Renal cortical epithelial cell (primary cell): ENCODE measurements around the gene ATXN3. TPM values are rescaled to one million over a fixed set of nuclear protein-coding genes. Genes with fewer than 3 reads are reported as not detected.

Experiments used
- DNase-seq: peaks from one replicate; pipeline ENCODE4 v3.0.0-alpha.2; 2011; ENCODE audit warnings: low read depth
- total RNA-seq: library from RNA; depleted of rRNA; stranded (reverse); fragments of >200 nt; gene quantifications from 2 replicates; pipeline ENCODE4 v1.2.3, GENCODE V29; 2014

ATXN3 gene
- 55.6 and 81.6 TPM in 2 replicates for total RNA-seq

DNA sequence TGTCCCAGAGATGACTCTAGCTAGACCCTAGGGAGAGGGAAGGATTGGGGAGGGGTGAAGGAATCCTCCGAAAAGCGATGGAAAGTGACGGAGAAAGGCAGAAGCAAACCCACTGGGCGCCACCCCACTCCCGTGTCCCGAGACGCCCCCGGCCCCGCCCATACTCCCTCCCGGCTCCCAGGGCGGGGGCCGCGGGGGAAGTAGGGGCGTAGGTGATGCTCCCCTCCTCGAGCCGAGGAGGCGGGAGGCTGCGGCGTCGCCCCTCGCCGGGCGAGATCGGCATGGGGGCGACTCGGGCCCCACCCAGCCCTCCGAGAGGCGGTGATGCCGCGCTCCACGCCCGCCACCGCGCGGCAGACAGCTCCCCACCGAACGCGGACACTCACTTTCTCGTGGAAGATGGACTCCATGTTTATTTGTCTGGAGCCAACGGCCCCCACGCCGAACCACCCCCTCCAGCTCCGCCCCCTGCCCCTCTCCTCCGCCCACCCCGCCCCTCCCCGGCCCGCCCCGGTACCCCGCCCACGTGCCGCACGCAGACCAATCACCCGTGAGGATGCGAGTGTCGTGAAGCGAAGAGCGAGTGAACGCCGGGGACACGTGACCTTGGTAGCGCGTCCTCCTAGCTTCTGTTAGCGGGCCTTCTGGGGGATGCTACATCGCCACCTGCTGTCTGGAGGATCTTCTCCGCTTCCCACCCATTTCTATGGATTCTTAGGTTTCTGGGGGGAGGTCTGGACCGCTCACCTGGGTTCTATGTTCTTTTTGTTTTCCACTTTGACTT is at the start of gene ATXN3:
Gene ATXN3, minus strand, starts transcription at position 440 of the 784 bp plus-strand sequence. Its CDS starts 30 bp downstream, at position 410.
- peak; percentile 96 for DNase-seq

DNA sequence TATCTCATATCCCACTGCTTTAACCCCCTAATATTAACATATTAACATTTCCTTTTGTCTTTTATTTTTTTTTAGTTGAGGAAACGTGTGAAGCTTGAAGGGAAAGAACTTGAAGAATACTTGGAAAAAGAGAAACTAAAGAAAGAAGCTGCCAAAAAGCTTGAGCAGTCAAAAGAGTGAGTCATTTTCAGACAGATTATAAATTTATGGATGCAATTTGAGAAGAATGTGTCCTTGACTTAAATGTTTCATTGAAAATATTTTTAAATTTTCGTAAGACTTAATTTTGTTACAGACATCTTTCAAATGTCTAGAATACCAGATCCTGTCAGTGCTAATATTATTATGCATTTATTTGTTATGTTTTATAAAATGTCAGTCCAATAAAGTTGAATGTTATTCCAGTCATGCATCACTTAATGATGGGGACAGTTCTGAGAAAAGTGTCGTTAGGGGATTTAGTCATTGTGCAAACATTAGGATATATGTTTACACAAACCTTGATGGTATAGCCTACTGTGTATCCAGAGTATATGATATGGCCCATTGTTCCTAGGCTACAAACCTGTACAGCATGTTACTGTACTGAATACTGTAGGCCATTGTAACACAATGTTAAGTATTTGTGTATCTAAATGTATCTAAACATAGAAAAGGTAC is 48.0 kb upstream of the ATXN3 start:
- DNase-seq, result no peak

DNA sequence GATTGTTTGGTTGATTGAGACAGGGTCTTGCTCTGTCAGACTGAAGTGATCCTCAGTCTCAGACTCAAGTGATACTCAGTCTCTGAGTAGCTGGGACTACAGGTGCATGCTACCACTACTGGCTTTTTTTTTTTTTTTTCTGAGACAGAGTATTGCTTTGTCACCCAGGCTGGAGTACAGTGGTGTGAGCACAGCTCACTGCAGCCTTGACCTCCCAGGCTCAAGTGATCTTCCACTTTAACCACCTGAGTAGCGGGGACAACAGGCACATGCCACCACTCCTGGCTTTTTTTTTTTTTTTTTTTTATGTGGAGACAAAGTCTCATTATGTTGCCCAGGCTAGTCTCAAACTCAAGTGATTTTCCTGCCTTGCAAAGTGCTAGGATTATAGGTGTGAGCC is 47.2 kb upstream of the ATXN3 start:
- no peak for DNase-seq

GRCh38 chr14:92144708-92145107 is 38.3 kb upstream of the ATXN3 start:
- DNase-seq, result no peak

- DNase-seq, result peak; percentile 35
Observed at GRCh38 chr14:92143962-92144361, 37.6 kb upstream of the ATXN3 start.

DNA sequence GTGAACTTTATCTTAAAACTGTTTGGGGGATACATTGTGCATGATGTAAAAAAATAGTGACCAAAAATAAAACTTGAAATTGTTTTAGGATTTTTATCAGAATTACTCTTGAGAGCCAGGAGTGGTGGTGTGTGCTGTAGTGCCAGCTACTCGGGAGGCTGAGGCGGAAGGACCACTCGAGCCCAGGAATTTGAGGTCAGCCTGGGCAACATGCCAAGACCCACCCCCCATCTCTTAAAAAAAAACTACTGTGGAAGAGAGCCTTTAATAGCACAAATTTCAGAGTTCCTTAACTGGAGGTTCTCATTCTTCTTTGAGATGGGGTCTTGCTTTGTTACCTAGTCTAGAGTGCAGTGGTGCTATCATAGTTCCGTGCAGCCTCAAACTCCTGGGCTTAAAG is 36.9 kb upstream of the ATXN3 start:
- no peak for DNase-seq

GRCh38 chr14:92135269-92135668 is 28.9 kb upstream of the ATXN3 start:
- DNase-seq, result peak; percentile 45

DNA sequence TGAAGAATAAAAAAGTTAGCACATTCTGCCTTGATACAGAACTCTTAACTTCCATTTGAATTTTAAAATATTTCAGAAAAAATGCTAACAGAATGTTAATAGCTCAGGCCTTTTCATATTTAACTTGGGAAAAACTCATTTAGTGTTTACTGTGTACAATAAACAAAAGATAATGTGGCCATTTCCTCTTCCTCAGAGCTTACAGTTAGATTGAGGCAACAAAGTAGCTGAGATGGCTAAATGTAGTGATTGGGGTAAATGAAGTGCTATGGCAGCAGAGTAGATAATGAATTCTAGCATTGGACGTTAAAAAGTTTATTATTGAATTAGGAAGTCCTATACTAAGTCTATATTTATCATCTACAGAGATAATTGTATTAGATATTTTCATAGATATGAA is 28.1 kb upstream of the ATXN3 start:
- DNase-seq, result no peak

- no peak for DNase-seq
Observed at GRCh38 chr14:92122761-92123160, 16.4 kb upstream of the ATXN3 start.

GRCh38 chr14:92122351-92122677 is 15.9 kb upstream of the ATXN3 start:
- DNase-seq, result peak; percentile 14

GRCh38 chr14:92121670-92122350 is 15.4 kb upstream of the ATXN3 start, which contains the start of the genes CPSF2 and NDUFB1:
CPSF2 (plus strand) TSS chr14:92121969; CDS start chr14:92130985, 9,016 bp downstream.
NDUFB1 (minus strand) TSS chr14:92121706; CDS start chr14:92117637, 4,069 bp downstream.
- peak; percentile 40 for DNase-seq

DNA sequence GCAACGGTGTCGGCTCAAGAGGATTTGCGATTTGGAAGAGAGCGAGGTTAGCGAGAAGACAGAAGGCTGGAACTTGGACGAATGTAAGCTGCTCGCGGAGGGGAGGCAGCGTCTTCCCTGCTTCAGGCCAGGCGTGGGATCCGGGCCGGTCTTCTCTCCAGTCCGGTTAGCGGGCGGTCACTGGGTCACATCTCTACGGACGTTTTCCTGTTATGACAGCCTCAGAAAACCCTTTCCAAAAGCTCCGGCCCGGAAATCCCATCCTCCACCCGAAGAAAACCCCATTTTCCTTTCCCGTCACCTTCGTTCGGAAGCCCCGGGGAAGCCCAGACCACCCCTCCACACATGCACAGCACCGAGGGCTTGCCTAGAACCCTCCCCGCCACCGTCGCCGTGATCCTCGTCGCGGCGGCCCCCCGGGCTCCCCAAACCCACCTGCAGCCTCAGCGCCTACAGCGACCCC is 14.9 kb upstream of the ATXN3 start:
- DNase-seq, result peak; percentile 27

DNA sequence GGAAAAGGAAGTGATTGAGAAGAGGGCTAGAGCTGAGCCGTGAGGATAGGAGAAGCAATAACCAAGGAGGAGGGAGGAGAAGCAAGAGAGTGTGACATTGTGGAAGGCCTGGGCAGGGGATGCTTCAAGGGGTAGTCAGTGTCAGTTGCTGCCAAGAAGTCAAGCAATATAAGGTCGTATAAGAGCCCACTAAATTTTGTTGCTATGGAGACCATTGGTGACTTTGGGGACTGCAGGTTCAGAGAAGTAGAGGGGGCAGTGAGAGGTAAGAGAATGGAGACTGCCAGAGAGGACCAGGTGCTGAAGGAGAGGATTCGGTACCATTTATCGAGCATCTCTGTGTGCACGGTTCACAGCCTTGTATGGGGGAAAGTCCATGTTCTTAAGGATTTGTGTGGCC is 3.1 kb upstream of the ATXN3 start:
- DNase-seq, result no peak

GRCh38 chr14:92108345-92109254 is 2.2 kb upstream of the ATXN3 start:
- no peak for DNase-seq

- no peak for DNase-seq
Observed at GRCh38 chr14:92105893-92106142, 564 bp downstream of the ATXN3 start.

GRCh38 chr14:92105073-92105892 is 1.1 kb downstream of the ATXN3 start:
- peak; percentile 30 for DNase-seq

DNA sequence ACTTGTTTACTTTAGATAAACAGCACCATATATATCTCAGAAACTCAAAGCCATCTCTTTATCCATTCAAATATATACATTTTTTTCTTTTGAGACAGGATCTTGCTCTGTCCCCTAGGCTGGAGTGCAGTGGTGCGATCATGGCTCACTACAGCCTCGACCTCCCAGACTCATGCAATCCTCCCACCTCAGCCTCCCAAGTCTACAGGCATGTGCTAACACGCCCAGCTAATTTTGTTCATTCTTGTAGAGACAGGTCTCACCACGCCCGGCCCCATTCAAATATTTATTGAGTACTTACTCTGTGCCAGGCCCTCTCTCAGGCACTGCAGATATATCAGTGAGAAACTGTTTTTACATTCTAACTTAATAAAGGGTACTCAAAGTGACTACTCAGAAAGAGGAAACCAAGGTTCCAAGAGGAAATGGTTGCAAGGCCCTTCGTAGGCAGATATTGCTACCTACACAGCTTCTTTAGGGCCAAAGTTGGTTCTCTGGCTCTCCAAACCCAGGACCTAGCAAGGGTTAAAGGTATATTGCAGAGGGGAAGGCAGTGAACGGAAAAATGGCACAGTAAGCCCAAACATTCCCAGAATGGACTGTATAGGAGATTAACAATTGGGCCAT is 2.9 kb downstream of the ATXN3 start:
- no peak for DNase-seq

DNA sequence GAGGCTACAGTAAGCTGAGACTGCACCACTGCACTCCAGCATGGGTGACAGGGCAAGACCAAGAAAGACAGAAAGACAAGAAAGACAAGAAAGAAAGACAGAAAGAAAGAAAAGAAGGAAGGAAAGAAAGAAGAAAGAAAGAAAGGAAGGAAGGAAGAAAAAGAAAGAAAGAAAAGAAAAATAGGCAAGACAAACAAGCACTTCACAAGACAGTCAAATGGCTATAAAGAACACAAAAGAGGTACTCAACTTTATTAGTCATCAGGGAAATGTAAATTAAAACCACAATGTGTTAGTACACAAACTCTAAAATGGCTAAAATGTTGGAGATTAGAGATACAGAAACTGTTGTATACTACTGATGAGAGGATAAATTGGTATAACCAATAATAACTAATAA is 6.6 kb downstream of the ATXN3 start:
- peak; percentile 28 for DNase-seq

DNA sequence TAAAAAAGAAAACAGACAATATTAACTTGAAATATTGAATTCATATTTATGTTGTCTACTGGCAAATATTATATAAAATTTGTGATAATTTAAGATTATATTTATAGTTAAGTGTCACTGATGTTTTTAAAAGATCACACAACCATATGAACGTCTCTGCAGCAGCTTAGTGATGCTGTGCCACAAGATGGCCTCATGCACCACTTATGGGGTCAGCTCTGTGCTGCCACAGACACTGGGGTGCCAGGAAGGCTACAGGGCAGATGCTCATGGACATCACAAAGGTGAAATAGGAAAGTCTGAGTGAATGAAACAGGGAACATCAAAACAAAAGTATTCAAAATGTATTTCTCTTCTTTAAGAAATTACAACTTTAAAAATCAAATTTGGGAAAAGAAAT is 13.1 kb downstream of the ATXN3 start:
- no peak for DNase-seq

GRCh38 chr14:92088494-92088893 is 17.9 kb downstream of the ATXN3 start:
- DNase-seq, result no peak
